HEK293 (cell line): Measurements from ENCODE around the gene CKS2.

ENCODE experiments used
- CTCF ChIP-seq: fragments of 450-650 bp; formaldehyde crosslinking; IDR thresholded peaks from 2 replicates; pipeline ENCODE4 v1.5.1; 2016; ENCODE audit warnings: missing biosample characterization, missing genetic modification characterization
- KLF10 ChIP-seq: fragments of 450-650 bp; IDR thresholded peaks from 2 replicates; pipeline ENCODE4 v1.5.1; 2018; ENCODE audit warnings: missing biosample characterization, mild to moderate bottlenecking, missing genetic modification characterization
- PRDM1 ChIP-seq: fragments of 450-650 bp; formaldehyde crosslinking; IDR thresholded peaks from 2 replicates; pipeline ENCODE4; 2016; ENCODE audit warnings: missing biosample characterization, missing genetic modification characterization
- PRDM4 ChIP-seq: fragments of 450-650 bp; formaldehyde crosslinking; IDR thresholded peaks from 2 replicates; pipeline ENCODE4 v1.5.1; 2017; ENCODE audit warnings: missing biosample characterization, missing genetic modification characterization
- SP2 ChIP-seq: fragments of 450-650 bp; formaldehyde crosslinking; IDR thresholded peaks from 2 replicates; pipeline ENCODE4 v1.5.1; 2016; ENCODE audit warnings: missing biosample characterization, missing genetic modification characterization
- SP3 ChIP-seq: fragments of 450-650 bp; formaldehyde crosslinking; IDR thresholded peaks from 2 replicates; pipeline ENCODE4 v1.5.1; 2016; ENCODE audit warnings: missing biosample characterization, missing genetic modification characterization
- YY1 ChIP-seq: fragments of 450-650 bp; formaldehyde crosslinking; IDR thresholded peaks from 2 replicates; pipeline ENCODE4 v1.5.1; 2018; ENCODE audit warnings: missing biosample characterization, missing genetic modification characterization
- ZNF18 ChIP-seq: fragments of 450-650 bp; formaldehyde crosslinking; IDR thresholded peaks from 2 replicates; pipeline ENCODE4 v1.5.1; 2016; ENCODE audit warnings: missing biosample characterization, missing genetic modification characterization
- ZNF223 ChIP-seq: fragments of 450-650 bp; formaldehyde crosslinking; IDR thresholded peaks from 2 replicates; pipeline ENCODE4 v1.5.1; 2016; ENCODE audit warnings: missing biosample characterization, missing genetic modification characterization
- ZNF26 ChIP-seq: fragments of 450-650 bp; formaldehyde crosslinking; IDR thresholded peaks from 2 replicates; pipeline ENCODE4 v1.5.1; 2016; ENCODE audit warnings: missing biosample characterization, missing genetic modification characterization
- ZNF311 ChIP-seq: fragments of 450-650 bp; formaldehyde crosslinking; IDR thresholded peaks from 2 replicates; pipeline ENCODE4 v1.5.1; 2017; ENCODE audit warnings: missing biosample characterization, missing genetic modification characterization, borderline replicate concordance
- ZNF785 ChIP-seq: fragments of 450-650 bp; formaldehyde crosslinking; IDR thresholded peaks from 2 replicates; pipeline ENCODE4 v1.5.1; 2016; ENCODE audit warnings: missing biosample characterization, missing genetic modification characterization

- no peak for TF ChIP-seq YY1 (tag by site-specific recombination)
- no peak for TF ChIP-seq CTCF (tag by site-specific recombination)
- TF ChIP-seq ZNF785 (tag by site-specific recombination), result no peak
- no peak for TF ChIP-seq SP3
- TF ChIP-seq SP2 (tag by site-specific recombination), result no peak
- no peak for TF ChIP-seq KLF10
- no peak for TF ChIP-seq PRDM4 (tag by site-specific recombination)
- TF ChIP-seq ZNF223 (tag by site-specific recombination), result no peak
- no peak for TF ChIP-seq ZNF18 (tag by site-specific recombination)
- TF ChIP-seq PRDM1 (tag by site-specific recombination), result no peak
- no peak for TF ChIP-seq ZNF26
- no peak for TF ChIP-seq ZNF311 (tag by site-specific recombination)
Observed at GRCh38 chr9:89345476-89345875, 34.5 kb downstream of the CKS2 start.
